Nephron progenitor cell (in vitro differentiated cells): ENCODE data around the gene SIK3.

Experiments
- DNase-seq: peaks from one replicate; pipeline ENCODE4 v3.0.0; 2021
- H3K27ac Mint-ChIP-seq: 2 replicates; pipeline ENCODE4 v1.8.0; 2021; ENCODE audit warnings: mild to moderate bottlenecking, moderate library complexity, mixed read lengths
- H3K27me3 Mint-ChIP-seq: 2 replicates; pipeline ENCODE4 v1.8.0; 2021; ENCODE audit warnings: mild to moderate bottlenecking, low read depth, mixed read lengths; ENCODE audit not compliant: poor library complexity
- H3K36me3 Mint-ChIP-seq: 2 replicates; pipeline ENCODE4 v1.8.0; 2021; ENCODE audit warnings: low read depth, mixed read lengths
- H3K4me1 Mint-ChIP-seq: 2 replicates; pipeline ENCODE4 v1.8.0; 2021; ENCODE audit warnings: mixed read lengths
- H3K4me3 Mint-ChIP-seq: 2 replicates; pipeline ENCODE4 v1.8.0; 2021; ENCODE audit warnings: mild to moderate bottlenecking, moderate library complexity, mixed read lengths
- H3K9me3 Mint-ChIP-seq: 2 replicates; pipeline ENCODE4 v1.8.0; 2021; ENCODE audit warnings: mild to moderate bottlenecking, moderate library complexity, mixed read lengths
- CTCF ChIP-seq: fragments of 200-600 bp; sonication (generic); IDR thresholded peaks from 2 replicates; pipeline ENCODE4 v1.5.0; 2021; ENCODE audit warnings: antibody characterized with exemption

The SIK3 gene

DNA sequence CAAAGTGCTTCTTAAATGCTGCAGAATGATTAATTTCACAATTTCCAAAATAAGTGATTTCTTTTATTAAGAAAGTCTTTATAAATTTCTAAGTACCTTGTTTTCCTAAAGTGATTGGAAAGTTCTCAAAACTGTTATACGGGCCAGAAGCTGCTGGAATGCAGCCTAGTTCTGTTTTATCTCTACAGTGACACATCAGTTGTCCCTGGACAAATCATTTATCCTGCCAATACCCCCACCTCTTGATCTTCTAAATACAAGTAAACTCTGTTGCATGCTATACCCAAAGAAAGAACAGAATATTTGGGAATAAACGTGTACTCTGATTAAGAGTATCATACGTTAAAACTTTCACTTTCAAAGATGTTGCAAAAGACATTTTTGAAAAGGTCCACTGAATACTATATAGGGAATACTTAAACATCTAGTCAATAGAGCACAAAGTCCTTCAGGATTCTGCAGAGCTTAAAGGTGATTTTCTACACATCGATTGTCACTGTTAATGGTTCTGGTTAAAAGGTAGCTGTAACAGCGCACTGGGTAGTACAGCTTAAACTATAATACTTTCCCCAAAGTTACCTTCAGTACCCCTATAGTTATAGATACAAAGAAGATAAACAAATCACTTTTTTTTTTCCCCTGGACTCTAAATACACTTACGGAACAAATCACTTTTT lies 168.7 kb downstream of the SIK3 start:
- H3K9me3 Mint-ChIP-seq: no peaks in the 10 kb centered on the region
- DNase-seq: no peak
- H3K36me3 Mint-ChIP-seq: peaks cover 33% of the 10 kb centered on the region
- peaks cover 44% of the 10 kb centered on the region for H3K4me1 Mint-ChIP-seq
- no peak for TF ChIP-seq CTCF
- H3K27me3 Mint-ChIP-seq: peaks cover 6% of the 10 kb centered on the region
- no peak overlapping the region for H3K27ac Mint-ChIP-seq
- H3K4me3 Mint-ChIP-seq: no peak overlapping the region

DNA sequence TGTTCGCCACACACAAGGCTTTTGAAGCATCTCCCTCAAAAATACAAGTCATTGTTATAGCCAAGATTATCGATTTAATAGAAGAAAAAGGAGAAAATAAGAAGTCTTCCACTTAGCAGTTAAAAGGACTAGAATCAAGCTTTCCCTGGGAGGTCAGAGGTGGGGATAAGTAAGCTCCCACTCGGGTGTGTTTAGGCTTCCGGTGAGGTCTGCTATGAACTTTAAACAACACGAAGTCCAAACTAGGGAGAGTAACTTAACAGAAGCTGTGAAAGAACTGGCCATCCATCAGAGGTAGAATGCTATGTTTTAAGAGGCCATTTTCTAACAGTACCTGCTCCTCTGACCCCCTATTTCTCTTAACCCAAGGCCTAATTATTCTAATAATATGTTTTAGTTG lies 169.4 kb downstream of the SIK3 start:
- Mint-ChIP-seq H3K36me3 (peaks cover 30% of the 10 kb centered on the region), H3K27ac (no peak overlapping the region), H3K9me3 (no peaks in the 10 kb centered on the region), H3K4me1 (peaks cover 44% of the 10 kb centered on the region), H3K27me3 (peaks cover 6% of the 10 kb centered on the region), H3K4me3 (no peak overlapping the region)
- DNase-seq: no peak
- TF ChIP-seq CTCF: no peak

DNA sequence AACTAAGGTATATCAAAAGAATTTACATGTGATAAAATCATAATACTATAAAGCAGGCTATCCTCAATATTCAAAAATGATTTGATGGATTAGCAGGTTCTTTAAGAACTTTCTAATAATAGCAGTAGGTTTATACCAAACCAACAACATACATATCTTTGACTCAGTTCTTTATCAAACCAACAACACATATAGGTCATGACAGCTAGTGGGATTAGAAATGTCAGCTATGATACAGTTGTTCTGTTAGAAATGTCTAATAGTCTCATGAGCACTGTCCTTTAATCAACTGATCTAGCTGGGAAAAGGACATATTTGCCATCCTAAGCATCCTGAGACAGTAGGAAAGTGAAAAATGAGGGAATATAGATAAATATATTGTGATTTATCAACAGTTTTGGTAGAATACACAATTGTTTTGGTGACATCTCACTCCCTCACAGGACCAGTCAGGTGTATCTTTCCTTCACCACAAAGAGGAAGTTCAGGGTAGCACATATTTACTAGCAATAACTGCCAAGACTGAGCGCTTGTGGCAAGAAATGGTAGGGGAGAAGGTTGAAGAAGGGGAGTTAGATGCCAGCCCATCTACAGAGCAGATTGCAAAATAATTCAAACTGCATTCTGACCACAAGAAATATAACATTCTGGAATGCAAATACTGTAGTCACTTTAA lies 170.0 kb downstream of the SIK3 start:
- no peaks in the 10 kb centered on the region for H3K9me3 Mint-ChIP-seq
- no peak for TF ChIP-seq CTCF
- no peak for DNase-seq
- H3K36me3 Mint-ChIP-seq: peaks cover 31% of the 10 kb centered on the region
- H3K27me3 Mint-ChIP-seq: peaks cover 6% of the 10 kb centered on the region
- H3K4me1 Mint-ChIP-seq: peaks cover 44% of the 10 kb centered on the region
- H3K27ac Mint-ChIP-seq: no peak overlapping the region
- no peak overlapping the region for H3K4me3 Mint-ChIP-seq

GRCh38 chr11:116927163-116927974 lies 170.9 kb downstream of the SIK3 start:
- H3K27me3 Mint-ChIP-seq: peaks cover 6% of the 10 kb centered on the region
- H3K9me3 Mint-ChIP-seq: no peaks in the 10 kb centered on the region
- H3K4me1 Mint-ChIP-seq: peaks cover 44% of the 10 kb centered on the region
- H3K36me3 Mint-ChIP-seq: peaks cover 33% of the 10 kb centered on the region
- no peak for DNase-seq
- TF ChIP-seq CTCF: peak; percentile 21
- H3K27ac Mint-ChIP-seq: no peak overlapping the region
- no peak overlapping the region for H3K4me3 Mint-ChIP-seq

GRCh38 chr11:116925050-116925449 lies 173.2 kb downstream of the SIK3 start:
- no peak for DNase-seq
- Mint-ChIP-seq H3K27ac (peak overlapping the region; percentile 81), H3K27me3 (peaks cover 1% of the 10 kb centered on the region), H3K4me3 (no peak overlapping the region), H3K4me1 (peaks cover 27% of the 10 kb centered on the region), H3K36me3 (peaks cover 38% of the 10 kb centered on the region), H3K9me3 (no peaks in the 10 kb centered on the region)
- no peak for TF ChIP-seq CTCF
